ENCODE data around the gene PURA. TPM values are rescaled to one million over a fixed set of nuclear protein-coding genes. Genes with fewer than 3 reads are reported as not detected.

Gene PURA
- total and polyA plus RNA-seq, 2 of the 13 experiments (the other 11 are each of a cell fraction or from before 2014, with no cell fraction given), result 2.0 to 5.0 TPM

GRCh38 chr5:140114341-140115185, 654 bp downstream of the PURA start (continued):
- peak; percentile 48; the same call in 1 of the 2 replicates for TF ChIP-seq POGK (CRISPR knock-in tag; conservative IDR thresholded peaks at IDR 0.05)
- no peak for TF ChIP-seq SIX1 (CRISPR knock-in tag; IDR thresholded peaks at IDR 0.05; ENCODE audit: borderline replicate concordance)
- no peak for TF ChIP-seq ZNF556 (CRISPR knock-in tag; IDR thresholded peaks at IDR 0.05; ENCODE audit: borderline replicate concordance)
- TF ChIP-seq NFIC (IDR thresholded peaks at IDR 0.05; ENCODE audit: low read length), result no peak
- no peak for TF ChIP-seq SMAD9 (CRISPR knock-in tag; IDR thresholded peaks at IDR 0.05)
- TF ChIP-seq GABPB1 (CRISPR knock-in tag; IDR thresholded peaks at IDR 0.05), result peak; percentile 66
- peak; percentile 40; the same call in 1 of the 2 replicates for TF ChIP-seq HOXA3 (CRISPR knock-in tag; IDR thresholded peaks at IDR 0.05)
- peak; percentile 26; the same call in 1 of the 2 replicates for TF ChIP-seq ZNF790 (CRISPR knock-in tag; IDR thresholded peaks at IDR 0.05; ENCODE audit: borderline replicate concordance)
- no peak for TF ChIP-seq NCOA5 (CRISPR knock-in tag; IDR thresholded peaks at IDR 0.05)
- TF ChIP-seq ERF (CRISPR knock-in tag; IDR thresholded peaks at IDR 0.05), result no peak
- TF ChIP-seq MXD1 (CRISPR knock-in tag; IDR thresholded peaks at IDR 0.05), result 0 out of 2 replicates have a peak, but pooled peaks have one; percentile 31
- 0 out of 2 replicates have a peak, but pooled peaks have one; percentile 19 for TF ChIP-seq NKX3-1 (CRISPR knock-in tag; IDR thresholded peaks at IDR 0.05)
- no peak for TF ChIP-seq FOXP4 (CRISPR knock-in tag; IDR thresholded peaks at IDR 0.05)
- TF ChIP-seq ZNF850 (CRISPR knock-in tag; conservative IDR thresholded peaks at IDR 0.05), result no peak
- TF ChIP-seq NAIF1 (CRISPR knock-in tag; IDR thresholded peaks at IDR 0.05; ENCODE audit: borderline replicate concordance), result peak; percentile 29; the same call in 1 of the 2 replicates
- no peak for TF ChIP-seq ZNF569 (CRISPR knock-in tag; IDR thresholded peaks at IDR 0.05; ENCODE audit: borderline replicate concordance)
- peak; percentile 7; the same call in 1 of the 2 replicates for TF ChIP-seq SAP130 (CRISPR knock-in tag; IDR thresholded peaks at IDR 0.05; ENCODE audit: low read depth)
- peak; percentile 35 for TF ChIP-seq ZNF781 (CRISPR knock-in tag; IDR thresholded peaks at IDR 0.05; ENCODE audit: borderline replicate concordance, not compliant biosample characterization)
- no peak for TF ChIP-seq JARID2 (CRISPR knock-in tag; IDR thresholded peaks at IDR 0.05; ENCODE audit: insufficient replicate concordance)
- peak; percentile 61; the same call in 1 of the 2 replicates for TF ChIP-seq ZSCAN21 (CRISPR knock-in tag; IDR thresholded peaks at IDR 0.05; ENCODE audit: borderline replicate concordance)
- peak; percentile 52; the same call in 1 of the 2 replicates for TF ChIP-seq MAX (IDR thresholded peaks at IDR 0.05)
- TF ChIP-seq RBFOX2 (IDR thresholded peaks at IDR 0.05; ENCODE audit: low read depth, low read length), result peak; percentile 68
- TF ChIP-seq CREBL2 (CRISPR knock-in tag; IDR thresholded peaks at IDR 0.05; ENCODE audit: borderline replicate concordance), result 0 out of 2 replicates have a peak, but pooled peaks have one; percentile 76
- TF ChIP-seq ZSCAN25 (CRISPR knock-in tag; IDR thresholded peaks at IDR 0.05), result no peak
- TF ChIP-seq ZKSCAN1 (IDR thresholded peaks at IDR 0.05; ENCODE audit: low read length), result no peak
- TF ChIP-seq ZNF230 (CRISPR knock-in tag; IDR thresholded peaks at IDR 0.05), result no peak; the same call in 1 of the 2 replicates
